ENCODE results near the gene RBP3.

Gene RBP3

GRCh38 chr10:47388879-47389278, 40.7 kb downstream of the RBP3 start:
- ATAC-seq (ENCODE audit: insufficient read depth, low read depth), result no peak

GRCh38 chr10:47389619-47390018, 41.5 kb downstream of the RBP3 start:
- ATAC-seq (ENCODE audit: insufficient read depth, low read depth), result no peak
- no peak for DNase-seq
- H4K20me1 ChIP-seq (ENCODE audit: insufficient read depth, low read length), result no peaks in the 10 kb centered on the region

More at GRCh38 chr10:47388879-47389278, 40.7 kb downstream of the RBP3 start:
- Histone ChIP-seq H4K20me1 (ENCODE audit: insufficient read depth, low read length) (no peaks in the 10 kb centered on the region), H3K36me3 (ENCODE audit: insufficient read depth, low read length) (no peaks in the 10 kb centered on the region), H3K27me3 (ENCODE audit: insufficient read depth, low read length, poor library complexity) (peaks cover 38% of the 10 kb centered on the region), H3K9ac (ENCODE audit: low read depth, low read length) (no peak overlapping the region), H3K4me1 (ENCODE audit: insufficient read depth, low read length) (peaks cover 13% of the 10 kb centered on the region), H3K4me3 (ENCODE audit: low read depth in 1 of 2, low read length in 2 of 2) (no peak overlapping the region), H3K9me3 (ENCODE audit: insufficient read depth, low read length, severe bottlenecking) (no peaks in the 10 kb centered on the region), H2AFZ (ENCODE audit: low read depth, low read length) (no peak overlapping the region), H3K79me2 (ENCODE audit: insufficient read depth, low read length) (no peaks in the 10 kb centered on the region), H3K27ac (ENCODE audit: low read length) (no peak overlapping the region), H3K4me2 (ENCODE audit: insufficient read depth, low read length) (no peak overlapping the region)
- DNase-seq, result no peak
- no peak for TF ChIP-seq CTCF (IDR thresholded peaks at IDR 0.05; ENCODE audit: borderline replicate concordance, extremely low read depth, low read length, poor library complexity, severe bottlenecking)
- TF ChIP-seq EZH2 (IDR thresholded peaks at IDR 0.05; ENCODE audit: borderline replicate concordance, low read depth, low read length, severe bottlenecking), result no peak

GRCh38 chr10:47396311-47396717, 48.2 kb downstream of the RBP3 start:
- no peak overlapping the region for H3K4me3 ChIP-seq (ENCODE audit: low read depth in 1 of 2, low read length in 2 of 2)
- H3K9me3 ChIP-seq (ENCODE audit: insufficient read depth, low read length, severe bottlenecking), result no peaks in the 10 kb centered on the region
- no peaks in the 10 kb centered on the region for H3K36me3 ChIP-seq (ENCODE audit: insufficient read depth, low read length)
- no peak overlapping the region for H3K4me2 ChIP-seq (ENCODE audit: insufficient read depth, low read length)
- DNase-seq, result no peak
- H3K79me2 ChIP-seq (ENCODE audit: insufficient read depth, low read length), result no peaks in the 10 kb centered on the region
- ATAC-seq (ENCODE audit: insufficient read depth, low read depth), result no peak
- H2AFZ ChIP-seq (ENCODE audit: low read depth, low read length), result no peak overlapping the region
- H4K20me1 ChIP-seq (ENCODE audit: insufficient read depth, low read length), result no peaks in the 10 kb centered on the region
- H3K9ac ChIP-seq (ENCODE audit: low read depth, low read length), result no peak overlapping the region
- no peak overlapping the region for H3K27ac ChIP-seq (ENCODE audit: low read length)
- H3K4me1 ChIP-seq (ENCODE audit: insufficient read depth, low read length), result no peaks in the 10 kb centered on the region
- TF ChIP-seq CTCF (IDR thresholded peaks at IDR 0.05; ENCODE audit: borderline replicate concordance, extremely low read depth, low read length, poor library complexity, severe bottlenecking) (no peak), EZH2 (IDR thresholded peaks at IDR 0.05; ENCODE audit: borderline replicate concordance, low read depth, low read length, severe bottlenecking) (no peak)
- H3K27me3 ChIP-seq (ENCODE audit: insufficient read depth, low read length, poor library complexity), result peaks cover 27% of the 10 kb centered on the region

More at GRCh38 chr10:47389619-47390018, 41.5 kb downstream of the RBP3 start:
- Histone ChIP-seq H3K4me2 (ENCODE audit: insufficient read depth, low read length) (no peak overlapping the region), H3K4me1 (ENCODE audit: insufficient read depth, low read length) (peaks cover 6% of the 10 kb centered on the region), H3K36me3 (ENCODE audit: insufficient read depth, low read length) (no peaks in the 10 kb centered on the region), H3K9me3 (ENCODE audit: insufficient read depth, low read length, severe bottlenecking) (no peaks in the 10 kb centered on the region), H3K4me3 (ENCODE audit: low read depth in 1 of 2, low read length in 2 of 2) (no peak overlapping the region), H2AFZ (ENCODE audit: low read depth, low read length) (no peak overlapping the region), H3K27ac (ENCODE audit: low read length) (no peak overlapping the region), H3K79me2 (ENCODE audit: insufficient read depth, low read length) (no peaks in the 10 kb centered on the region), H3K9ac (ENCODE audit: low read depth, low read length) (no peak overlapping the region), H3K27me3 (ENCODE audit: insufficient read depth, low read length, poor library complexity) (peaks cover 36% of the 10 kb centered on the region)
- TF ChIP-seq EZH2 (IDR thresholded peaks at IDR 0.05; ENCODE audit: borderline replicate concordance, low read depth, low read length, severe bottlenecking) (no peak), CTCF (IDR thresholded peaks at IDR 0.05; ENCODE audit: borderline replicate concordance, extremely low read depth, low read length, poor library complexity, severe bottlenecking) (no peak)

GRCh38 chr10:47397256-47397655, 49.1 kb downstream of the RBP3 start:
- H3K9me3 ChIP-seq (ENCODE audit: insufficient read depth, low read length, severe bottlenecking), result no peaks in the 10 kb centered on the region
- no peak for DNase-seq
- no peak overlapping the region for H3K27ac ChIP-seq (ENCODE audit: low read length)

More at GRCh38 chr10:47397256-47397655, 49.1 kb downstream of the RBP3 start:
- H3K27me3 ChIP-seq (ENCODE audit: insufficient read depth, low read length, poor library complexity), result peaks cover 24% of the 10 kb centered on the region
- no peak overlapping the region for H3K9ac ChIP-seq (ENCODE audit: low read depth, low read length)
- no peak overlapping the region for H2AFZ ChIP-seq (ENCODE audit: low read depth, low read length)
- no peaks in the 10 kb centered on the region for H4K20me1 ChIP-seq (ENCODE audit: insufficient read depth, low read length)
- ATAC-seq (ENCODE audit: insufficient read depth, low read depth), result no peak
- no peaks in the 10 kb centered on the region for H3K4me1 ChIP-seq (ENCODE audit: insufficient read depth, low read length)
- no peak overlapping the region for H3K4me3 ChIP-seq (ENCODE audit: low read depth in 1 of 2, low read length in 2 of 2)
- H3K4me2 ChIP-seq (ENCODE audit: insufficient read depth, low read length), result no peak overlapping the region
- H3K36me3 ChIP-seq (ENCODE audit: insufficient read depth, low read length), result no peaks in the 10 kb centered on the region
- TF ChIP-seq EZH2 (IDR thresholded peaks at IDR 0.05; ENCODE audit: borderline replicate concordance, low read depth, low read length, severe bottlenecking), result no peak
- TF ChIP-seq CTCF (IDR thresholded peaks at IDR 0.05; ENCODE audit: borderline replicate concordance, extremely low read depth, low read length, poor library complexity, severe bottlenecking), result no peak
- H3K79me2 ChIP-seq (ENCODE audit: insufficient read depth, low read length), result no peaks in the 10 kb centered on the region

All from DND-41 (cell line).